GM10248 (cell line): ENCODE measurements around the gene GALNT6.

Source experiments
- CTCF ChIA-PET: fragments of 300-600 bp; sonication (Branson Sonifier 250); formaldehyde crosslinking; extraction: SDS; loops from one replicate; lab custom pipeline; 2021; ENCODE audit warnings: antibody characterized with exemption; lab: Yijun Ruan, JAX
- POLR2A ChIA-PET: fragments of 350-650 bp; sonication (Branson Sonifier 250); formaldehyde crosslinking; extraction: SDS; loops from one replicate; lab custom pipeline; 2020; ENCODE audit warnings: antibody characterized with exemption; lab: Yijun Ruan, JAX
- DNase-seq: peaks from one replicate; pipeline ENCODE4 v3.0.0; 2012; ENCODE audit errors: extremely low spot score
- TF ChIP-seq, protein P1 (sequence below): IDR thresholded peaks from 2 replicates; pipeline ENCODE4 v1.5.1; 2012; ENCODE audit warnings: mild to moderate bottlenecking, low read depth; ENCODE audit errors: extremely low read depth, missing control alignments, control extremely low read depth

Gene GALNT6

GRCh38 chr12:51429700-51430099, 38.5 kb upstream of the GALNT6 start:
- ChIA-PET CTCF (interaction anchor here (1.6 to 16.1 kb wide), 4 partner anchors 8 to 94 kb away, joined by 3 to 399 read pairs (median 20); no protein-coding TSS in a partner anchor), POLR2A (no interaction called here)
- no peak for DNase-seq
- TF ChIP-seq, protein P1, sequence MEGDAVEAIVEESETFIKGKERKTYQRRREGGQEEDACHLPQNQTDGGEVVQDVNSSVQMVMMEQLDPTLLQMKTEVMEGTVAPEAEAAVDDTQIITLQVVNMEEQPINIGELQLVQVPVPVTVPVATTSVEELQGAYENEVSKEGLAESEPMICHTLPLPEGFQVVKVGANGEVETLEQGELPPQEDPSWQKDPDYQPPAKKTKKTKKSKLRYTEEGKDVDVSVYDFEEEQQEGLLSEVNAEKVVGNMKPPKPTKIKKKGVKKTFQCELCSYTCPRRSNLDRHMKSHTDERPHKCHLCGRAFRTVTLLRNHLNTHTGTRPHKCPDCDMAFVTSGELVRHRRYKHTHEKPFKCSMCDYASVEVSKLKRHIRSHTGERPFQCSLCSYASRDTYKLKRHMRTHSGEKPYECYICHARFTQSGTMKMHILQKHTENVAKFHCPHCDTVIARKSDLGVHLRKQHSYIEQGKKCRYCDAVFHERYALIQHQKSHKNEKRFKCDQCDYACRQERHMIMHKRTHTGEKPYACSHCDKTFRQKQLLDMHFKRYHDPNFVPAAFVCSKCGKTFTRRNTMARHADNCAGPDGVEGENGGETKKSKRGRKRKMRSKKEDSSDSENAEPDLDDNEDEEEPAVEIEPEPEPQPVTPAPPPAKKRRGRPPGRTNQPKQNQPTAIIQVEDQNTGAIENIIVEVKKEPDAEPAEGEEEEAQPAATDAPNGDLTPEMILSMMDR: no peak

GRCh38 chr12:51428256-51428655, 37.0 kb upstream of the GALNT6 start:
- DNase-seq: no peak
- TF ChIP-seq, protein P1: no peak
- ChIA-PET POLR2A (no interaction called here), CTCF (interaction anchor here (2.1 to 16.1 kb wide), 3 partner anchors 9 to 447 kb away, joined by 5 to 399 read pairs (median 10); no protein-coding TSS in a partner anchor)

DNA sequence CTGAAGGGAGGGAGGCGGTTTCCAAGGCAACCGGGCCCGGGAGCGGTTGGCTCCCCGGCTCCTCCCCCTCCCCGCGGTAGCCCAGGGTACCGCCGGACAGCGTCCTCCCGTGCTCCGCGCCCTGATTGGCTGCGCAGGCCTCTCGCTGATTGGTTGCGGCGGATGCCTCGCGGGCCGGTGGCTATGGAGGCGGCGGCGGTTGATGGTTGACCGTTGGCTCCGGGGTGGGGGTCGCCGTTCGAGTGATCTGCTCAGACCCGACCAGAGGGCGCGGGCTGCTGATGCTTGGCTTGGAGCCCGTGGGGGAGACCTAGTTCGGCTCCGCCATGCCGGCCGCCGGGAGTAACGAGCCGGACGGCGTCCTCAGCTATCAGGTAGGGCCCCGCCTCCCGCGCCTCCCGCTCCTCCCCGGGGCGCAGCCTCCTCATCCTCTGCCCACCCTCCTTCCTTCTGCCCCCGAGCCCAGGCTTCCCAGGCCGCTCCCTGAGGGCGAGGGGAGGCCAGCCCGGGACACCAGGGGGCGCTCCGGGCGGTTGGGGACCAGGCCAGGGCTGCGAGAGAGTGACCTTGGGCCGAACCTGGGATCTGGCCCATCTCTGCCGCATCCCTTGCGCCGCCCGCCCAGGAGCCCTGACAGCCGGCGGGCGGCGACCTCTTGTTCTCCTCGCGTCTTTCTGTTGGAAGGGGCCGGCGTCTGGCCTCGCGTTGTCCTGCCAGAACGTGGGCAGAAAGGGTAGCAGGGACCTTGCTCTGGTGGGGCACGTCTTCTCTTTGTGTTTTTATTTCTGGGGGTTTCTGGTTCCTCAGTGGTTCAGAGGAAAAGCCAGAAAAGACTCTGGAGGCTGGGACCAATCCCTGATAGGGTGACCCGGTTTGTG, 33.7 kb upstream of the GALNT6 start, which contains the start of gene SLC4A8:
Gene SLC4A8 (plus strand): TSS at position 170 of the 878 bp plus-strand sequence. CDS start 157 bp downstream, at position 327.
- TF ChIP-seq, protein P1: peak; percentile 89
- POLR2A ChIA-PET: no interaction called here
- CTCF ChIA-PET: interaction anchor here (0.7 to 16.1 kb wide), 7 partner anchors 8 to 601 kb away, joined by 3 to 399 read pairs (median 4); no protein-coding TSS in a partner anchor
- DNase-seq: peak; percentile 95

DNA sequence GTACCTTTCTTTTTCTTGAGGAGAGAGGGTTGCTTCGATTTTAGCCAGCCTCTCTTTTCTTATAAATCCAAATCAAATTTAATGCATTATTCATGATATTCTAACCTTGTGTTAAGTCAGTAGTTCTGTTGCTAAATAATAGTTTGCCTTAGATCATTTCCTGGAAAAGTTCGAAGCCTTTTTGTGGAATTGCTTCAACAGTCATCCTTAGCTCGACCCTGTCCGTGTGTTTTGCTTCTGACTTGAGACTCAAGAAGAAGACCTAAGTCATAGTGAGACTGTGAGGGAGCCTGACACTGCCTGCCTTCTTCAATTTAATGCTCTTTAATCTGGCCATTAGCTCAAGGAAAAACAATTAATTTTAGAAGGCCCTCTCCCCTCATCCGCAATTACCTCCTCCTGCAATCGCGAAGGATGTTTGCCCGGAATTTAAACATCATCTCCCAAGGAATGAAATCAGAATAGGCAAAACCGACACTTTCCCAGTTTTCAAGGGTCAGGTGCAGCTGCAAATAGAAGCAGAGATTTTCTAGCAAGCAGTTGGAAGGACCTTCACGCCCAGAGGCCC, 33.0 kb upstream of the GALNT6 start:
- CTCF ChIA-PET: interaction anchor here (0.7 to 16.1 kb wide), 10 partner anchors 9 to 602 kb away, joined by 3 to 399 read pairs (median 3); no protein-coding TSS in a partner anchor
- TF ChIP-seq, protein P1: no peak
- POLR2A ChIA-PET: no interaction called here
- DNase-seq: no peak

GRCh38 chr12:51421266-51421884, 30.2 kb upstream of the GALNT6 start:
- POLR2A ChIA-PET: no interaction called here
- peak; percentile 59 for DNase-seq
- CTCF ChIA-PET: interaction anchor here (0.7 to 16.1 kb wide), 38 partner anchors 9 to 563 kb away, joined by 3 to 399 read pairs (median 4); partner anchors contain the start of gene GALNT6
- TF ChIP-seq, protein P1: peak; percentile 75
